ENCODE results near the gene UROD.

UROD gene

GRCh38 chr1:45026446-45026845 is 14.4 kb downstream of the UROD start:
- Histone ChIP-seq H3K27ac (no peak overlapping the region), H3K4me3 (no peak overlapping the region)
- DNase-seq (ENCODE audit: low spot score): no peak
- TF ChIP-seq CTCF (IDR thresholded peaks at IDR 0.05): no peak

- TF ChIP-seq CTCF (IDR thresholded peaks at IDR 0.05): no peak
Observed at GRCh38 chr1:45032837-45033236, 20.8 kb downstream of the UROD start.

GRCh38 chr1:45033356-45033755 is 21.3 kb downstream of the UROD start:
- Histone ChIP-seq H3K4me3 (no peak overlapping the region), H3K27ac (no peak overlapping the region)
- DNase-seq (ENCODE audit: low spot score): no peak
- no peak for TF ChIP-seq CTCF (IDR thresholded peaks at IDR 0.05)

More at GRCh38 chr1:45032837-45033236, 20.8 kb downstream of the UROD start:
- H3K27ac ChIP-seq: no peak overlapping the region
- H3K4me3 ChIP-seq: no peak overlapping the region
- no peak for DNase-seq (ENCODE audit: low spot score)

- no peak for TF ChIP-seq CTCF (IDR thresholded peaks at IDR 0.05)
- no peak for DNase-seq (ENCODE audit: low spot score)
- no peak overlapping the region for H3K27ac ChIP-seq
- no peak overlapping the region for H3K4me3 ChIP-seq
Observed at GRCh38 chr1:45035631-45036301, 23.7 kb downstream of the UROD start.

GRCh38 chr1:45037456-45037855 is 25.4 kb downstream of the UROD start:
- Histone ChIP-seq H3K27ac (no peak overlapping the region), H3K4me3 (no peak overlapping the region)
- no peak for DNase-seq (ENCODE audit: low spot score)
- no peak for TF ChIP-seq CTCF (IDR thresholded peaks at IDR 0.05)

- no peak for DNase-seq (ENCODE audit: low spot score)
- Histone ChIP-seq H3K4me3 (no peak overlapping the region), H3K27ac (no peak overlapping the region)
- no peak for TF ChIP-seq CTCF (IDR thresholded peaks at IDR 0.05)
Observed at GRCh38 chr1:45038240-45038639, 26.2 kb downstream of the UROD start.

GRCh38 chr1:45038661-45039364 is 26.8 kb downstream of the UROD start:
- TF ChIP-seq CTCF (IDR thresholded peaks at IDR 0.05): no peak
- DNase-seq (ENCODE audit: low spot score): no peak
- Histone ChIP-seq H3K4me3 (no peak overlapping the region), H3K27ac (no peak overlapping the region)

Measured in coronary artery (tissue), 2 donors.